Activated effector memory CD4-positive, alpha-beta T cell treated with anti-CD3 and anti-CD28 coated beads, Interleukin-2, amount 50 U/mL, for 16 hours (primary cell): ENCODE measurements around the gene OR10G3.
A peak's percentile ranks its signal among the peaks of the same experiment; 100 is the strongest.
"Not testable (repeated sequence)": the region's sequence is repeated elsewhere in the genome, so short reads cannot be mapped to it uniquely, and the experiment has no call there.

Experiments used
- DNase-seq: peaks from one replicate; pipeline ENCODE4 v3.0.0-alpha.2; 2020

The OR10G3 gene

GRCh38 chr14:21579976-21580375 is at the start of gene OR10G3:
Gene OR10G3, minus strand, starts transcription at chr14:21580076. Its CDS starts 9,332 bp downstream, at chr14:21570744.
- no peak for DNase-seq

GRCh38 chr14:21626491-21627230 is 46.8 kb upstream of the OR10G3 start:
- DNase-seq: no peak

GRCh38 chr14:21617614-21618013 is 37.7 kb upstream of the OR10G3 start:
- DNase-seq: no peak

GRCh38 chr14:21614240-21614639 is 34.4 kb upstream of the OR10G3 start:
- no peak for DNase-seq

GRCh38 chr14:21612324-21612723 is 32.4 kb upstream of the OR10G3 start:
- no peak for DNase-seq

- not testable (repeated sequence) for DNase-seq
Measured at GRCh38 chr14:21602181-21602580, 22.3 kb upstream of the OR10G3 start.

GRCh38 chr14:21589317-21589716 is 9.4 kb upstream of the OR10G3 start:
- DNase-seq: no peak

- no peak for DNase-seq
Measured at GRCh38 chr14:21575661-21576060, 4.2 kb downstream of the OR10G3 start.

- no peak for DNase-seq
Measured at GRCh38 chr14:21572604-21573003, 7.3 kb downstream of the OR10G3 start.

- DNase-seq: no peak
Measured at GRCh38 chr14:21558703-21559170, 21.1 kb downstream of the OR10G3 start.

GRCh38 chr14:21557084-21557901 is 22.6 kb downstream of the OR10G3 start:
- peak; percentile 86 for DNase-seq

- no peak for DNase-seq
Measured at GRCh38 chr14:21556378-21557083, 23.3 kb downstream of the OR10G3 start.

GRCh38 chr14:21553266-21553665 is 26.6 kb downstream of the OR10G3 start:
- DNase-seq: no peak

- DNase-seq: not testable (repeated sequence)
Measured at GRCh38 chr14:21544588-21544987, 35.3 kb downstream of the OR10G3 start.

GRCh38 chr14:21543963-21544362 is 35.9 kb downstream of the OR10G3 start:
- DNase-seq: no peak

- no peak for DNase-seq
Measured at GRCh38 chr14:21543521-21543960, 36.3 kb downstream of the OR10G3 start.

- no peak for DNase-seq
Measured at GRCh38 chr14:21541413-21542074, 38.3 kb downstream of the OR10G3 start.

- no peak for DNase-seq
Measured at GRCh38 chr14:21539189-21539940, 40.5 kb downstream of the OR10G3 start.

- no peak for DNase-seq
Measured at GRCh38 chr14:21537090-21537424, 42.8 kb downstream of the OR10G3 start.

GRCh38 chr14:21536418-21537089 is 43.3 kb downstream of the OR10G3 start:
- no peak for DNase-seq
